GM12874 (cell line): ENCODE data around the gene TMEM91.

Experiments
- CTCF ChIP-seq: IDR thresholded peaks from 2 replicates; pipeline ENCODE4 v1.5.1; 2011; ENCODE audit warnings: low read depth, mild to moderate bottlenecking, control low read depth, low read length, moderate library complexity; ENCODE audit not compliant: insufficient read depth

Gene TMEM91

GRCh38 chr19:41332000-41332399 lies 44.3 kb upstream of the TMEM91 start:
- TF ChIP-seq CTCF = no peak

- TF ChIP-seq CTCF = no peak
Measured at GRCh38 chr19:41332468-41332867, 43.9 kb upstream of the TMEM91 start.

DNA sequence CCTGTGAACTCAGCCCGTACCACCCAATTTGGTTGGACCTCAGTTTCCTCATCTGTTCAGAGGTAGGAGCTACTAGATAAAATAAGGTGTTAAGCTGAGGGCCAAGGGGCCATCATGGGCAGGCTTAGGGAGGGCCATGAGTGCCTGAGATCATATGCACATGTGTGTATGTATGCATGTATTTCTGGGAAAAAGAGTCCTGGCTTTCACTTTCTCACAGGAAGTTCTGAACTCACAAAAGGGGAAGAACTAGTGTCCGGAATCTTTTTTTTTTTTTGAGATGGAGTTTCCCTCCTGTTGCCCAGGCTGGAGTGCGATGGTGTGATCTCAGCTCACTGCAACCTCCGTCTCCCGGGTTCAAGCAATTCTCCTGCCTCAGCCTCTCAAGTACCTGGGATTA lies 41.5 kb upstream of the TMEM91 start:
- TF ChIP-seq CTCF = no peak

DNA sequence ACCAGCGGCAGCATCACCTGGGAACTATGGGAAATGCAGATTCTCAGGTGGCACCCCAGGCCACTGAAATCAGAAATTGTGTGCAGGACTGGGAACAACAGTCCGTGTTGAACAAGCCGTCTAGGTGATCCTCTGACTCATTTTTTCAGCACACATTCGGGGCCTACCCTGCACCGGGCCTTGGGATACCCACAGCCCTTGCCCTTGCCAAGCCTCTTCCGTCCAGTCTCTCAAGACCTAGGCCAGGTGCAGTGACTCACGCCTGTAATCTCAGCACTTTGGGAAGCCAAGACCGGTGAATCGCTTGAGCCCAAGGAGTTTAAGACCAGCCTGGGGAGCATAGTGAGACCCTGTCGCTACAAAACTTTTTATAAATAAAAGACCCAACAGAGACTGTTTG lies 40.9 kb upstream of the TMEM91 start:
- TF ChIP-seq CTCF = no peak

DNA sequence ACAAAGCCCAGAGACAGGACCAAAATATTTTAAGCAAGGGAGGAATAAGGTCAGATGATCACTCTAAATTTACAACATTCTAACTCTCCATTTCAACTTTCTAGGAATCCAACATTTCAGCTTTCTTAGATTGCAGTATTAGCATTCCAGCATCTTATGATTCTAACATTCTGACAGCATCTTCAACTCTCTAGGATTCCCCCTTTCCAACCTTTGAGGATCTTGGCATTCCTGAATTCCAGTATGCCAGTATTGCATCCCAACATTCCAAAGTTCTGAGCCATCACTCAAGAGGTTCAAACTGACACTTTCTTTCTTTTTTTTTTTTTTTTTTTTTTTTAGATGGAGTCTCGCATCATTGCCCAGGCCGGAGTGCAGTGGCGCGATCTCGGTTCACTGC lies 36.4 kb upstream of the TMEM91 start:
- no peak for TF ChIP-seq CTCF

- no peak for TF ChIP-seq CTCF
Measured at GRCh38 chr19:41341669-41342490, 34.5 kb upstream of the TMEM91 start.

GRCh38 chr19:41344162-41344561 lies 32.2 kb upstream of the TMEM91 start:
- TF ChIP-seq CTCF = no peak
